H9 (cell line): ENCODE data around the gene TNXB. TPM values are rescaled to one million over a fixed set of nuclear protein-coding genes. Genes with fewer than 3 reads are reported as not detected.

Experiments
- DNase-seq: peaks from one replicate; pipeline ENCODE4 v3.0.0-alpha.2; 2017
- H2AFZ ChIP-seq: one replicate; pipeline ENCODE4 v1.6.1; 2013; ENCODE audit warnings: mild to moderate bottlenecking, low read length, control low read depth, moderate library complexity
- H2AK5ac ChIP-seq: 2 replicates; pipeline ENCODE4 v1.6.1; 2013; ENCODE audit warnings: low read length, control low read depth, mixed read lengths; ENCODE audit not compliant: insufficient read length
- H2BK120ac ChIP-seq: one replicate; pipeline ENCODE4 v1.6.1; 2013; ENCODE audit warnings: low read depth, mild to moderate bottlenecking, low read length, control low read depth, inconsistent platforms; ENCODE audit not compliant: poor library complexity, severe bottlenecking
- H2BK12ac ChIP-seq: 2 replicates; pipeline ENCODE4 v1.6.1; 2013; ENCODE audit warnings: low read length, control low read depth, mixed read lengths, low read depth; ENCODE audit not compliant: insufficient read length
- H2BK15ac ChIP-seq: 2 replicates; pipeline ENCODE4 v1.6.1; 2013; ENCODE audit warnings: low read depth, low read length, control low read depth
- H2BK20ac ChIP-seq: one replicate; pipeline ENCODE4 v1.6.1; 2013; ENCODE audit warnings: low read depth, mild to moderate bottlenecking, low read length, control low read depth, inconsistent platforms; ENCODE audit not compliant: poor library complexity, severe bottlenecking
- H2BK5ac ChIP-seq: 2 replicates; pipeline ENCODE4 v1.6.1; 2013; ENCODE audit warnings: low read length, control low read depth, mixed read lengths; ENCODE audit not compliant: insufficient read length
- H3K14ac ChIP-seq: 2 replicates; pipeline ENCODE4 v1.6.1; 2013; ENCODE audit warnings: low read length, control low read depth; ENCODE audit not compliant: insufficient read depth
- H3K18ac ChIP-seq: 2 replicates; pipeline ENCODE4 v1.6.1; 2013; ENCODE audit warnings: low read depth, mild to moderate bottlenecking, mixed read lengths, low read length, control low read depth; ENCODE audit not compliant: insufficient read length
- H3K23ac ChIP-seq: 2 replicates; pipeline ENCODE4 v1.6.1; 2013; ENCODE audit warnings: low read length, control low read depth, mixed read lengths, low read depth; ENCODE audit not compliant: insufficient read length
- H3K23me2 ChIP-seq: 2 replicates; pipeline ENCODE4 v1.6.1; 2013; ENCODE audit warnings: low read depth, mild to moderate bottlenecking, mixed read lengths, low read length, control low read depth; ENCODE audit not compliant: insufficient read length, poor library complexity, severe bottlenecking
- H3K27ac ChIP-seq: 2 replicates; pipeline ENCODE4 v1.5.1; 2013; ENCODE audit warnings: low read length, control low read depth, mixed read lengths, low read depth; ENCODE audit not compliant: insufficient read length
- H3K27me3 ChIP-seq: 2 replicates; pipeline ENCODE4 v1.6.1; 2013; ENCODE audit warnings: low read length, control low read depth, inconsistent platforms; ENCODE audit not compliant: insufficient read depth
- H3K4ac ChIP-seq: 2 replicates; pipeline ENCODE4 v1.6.1; 2013; ENCODE audit warnings: low read depth, mild to moderate bottlenecking, control low read depth, inconsistent platforms, low read length, moderate library complexity
- H3K4me1 ChIP-seq: 2 replicates; pipeline ENCODE4 v1.6.1; 2013; ENCODE audit warnings: low read length, control low read depth, inconsistent platforms; ENCODE audit not compliant: insufficient read depth
- H3K4me2 ChIP-seq: 2 replicates; pipeline ENCODE4 v1.6.1; 2013; ENCODE audit warnings: low read length, control low read depth, mixed read lengths; ENCODE audit not compliant: insufficient read length, insufficient read depth
- H3K56ac ChIP-seq: 2 replicates; pipeline ENCODE4 v1.6.1; 2013; ENCODE audit warnings: low read depth, mild to moderate bottlenecking, mixed read lengths, low read length, control low read depth; ENCODE audit not compliant: insufficient read length
- H3K79me1 ChIP-seq: 2 replicates; pipeline ENCODE4 v1.6.1; 2013; ENCODE audit warnings: low read depth, mild to moderate bottlenecking, moderate library complexity, low read length, control low read depth, inconsistent platforms; ENCODE audit not compliant: insufficient read depth, poor library complexity, severe bottlenecking
- H3K79me2 ChIP-seq: 2 replicates; pipeline ENCODE4 v1.6.1; 2013; ENCODE audit warnings: low read length, control low read depth, inconsistent platforms; ENCODE audit not compliant: insufficient read depth
- H3K9ac ChIP-seq: 2 replicates; pipeline ENCODE4 v1.6.1; 2013; ENCODE audit warnings: low read length, control low read depth, mixed read lengths; ENCODE audit not compliant: insufficient read length; ENCODE audit errors: extremely low read depth
- H3K9me3 ChIP-seq: one replicate; pipeline ENCODE4 v1.6.1; 2013; ENCODE audit warnings: low read depth, low read length, inconsistent platforms; ENCODE audit not compliant: control insufficient read depth
- H3T11ph ChIP-seq: one replicate; pipeline ENCODE4 v1.6.1; 2013; ENCODE audit warnings: mild to moderate bottlenecking, low read length, control low read depth, inconsistent platforms
- H4K20me1 ChIP-seq: one replicate; pipeline ENCODE4 v1.6.1; 2013; ENCODE audit not compliant: control insufficient read depth, insufficient read length, insufficient read depth
- H4K5ac ChIP-seq: 2 replicates; pipeline ENCODE4 v1.6.1; 2013; ENCODE audit warnings: low read depth, mild to moderate bottlenecking, mixed read lengths, low read length, control low read depth; ENCODE audit not compliant: insufficient read length
- H4K8ac ChIP-seq: replicated peaks from 2 replicates; pipeline ENCODE4 v1.6.1; 2013; ENCODE audit warnings: low read length, control low read depth, mixed read lengths, low read depth; ENCODE audit not compliant: insufficient read length
- H4K91ac ChIP-seq: 2 replicates; pipeline ENCODE4 v1.6.1; 2013; ENCODE audit warnings: low read depth, mild to moderate bottlenecking, moderate library complexity, mixed read lengths, low read length, control low read depth; ENCODE audit not compliant: insufficient read length
- H3K27ac Mint-ChIP-seq, 3 experiments: 2 replicates in 2 of 3; 3 replicates in 1 of 3; pipeline ENCODE4 v1.8.0; 2020 to 2021; ENCODE audit warnings: mixed read lengths in 3 of 3, mild to moderate bottlenecking in 1 of 3, moderate library complexity in 1 of 3
- H3K27me3 Mint-ChIP-seq: 2 replicates; pipeline ENCODE4 v1.8.0; 2021; ENCODE audit warnings: low read depth, mild to moderate bottlenecking, moderate library complexity, mixed read lengths
- H3K36me3 Mint-ChIP-seq, 3 experiments: 2 replicates in 2 of 3; 3 replicates in 1 of 3; pipeline ENCODE4 v1.8.0; 2020 to 2021; ENCODE audit warnings: low read depth in 3 of 3, mixed read lengths in 3 of 3; ENCODE audit not compliant: insufficient read depth in 1 of 3
- H3K4me1 Mint-ChIP-seq, 2 experiments: 2 replicates each; pipeline ENCODE4 v1.8.0; 2020; ENCODE audit warnings: mixed read lengths in 2 of 2
- H3K4me3 Mint-ChIP-seq, 2 experiments: 2 replicates in 1 of 2; 3 replicates in 1 of 2; pipeline ENCODE4 v1.8.0; 2020 to 2021; ENCODE audit warnings: mild to moderate bottlenecking in 2 of 2, mixed read lengths in 2 of 2, moderate library complexity in 1 of 2
- H3K9me3 Mint-ChIP-seq, 2 experiments: 2 replicates in 1 of 2; 3 replicates in 1 of 2; pipeline ENCODE4 v1.8.0; 2020; ENCODE audit warnings: mild to moderate bottlenecking in 2 of 2, mixed read lengths in 2 of 2, moderate library complexity in 1 of 2
- CTCF ChIP-seq: fragments of 200-600 bp; sonication (generic); conservative IDR thresholded peaks from 3 replicates; pipeline ENCODE4 v1.8.0; 2021; ENCODE audit warnings: antibody characterized with exemption, mild to moderate bottlenecking
- WGBS: extraction: QIAGEN DNeasy Blood & Tissue Kit; methylation state at CpG from one replicate; pipeline ENCODE4 v1.1.7; 2013; ENCODE audit warnings: missing lambda C conversion rate, low lambda C conversion rate, mixed read lengths; ENCODE audit not compliant: insufficient read length; ENCODE audit errors: extremely low coverage; 5-methylcytosine and 5-hydroxymethylcytosine counted together
- total RNA-seq: library from RNA; stranded (reverse); gene quantifications from 2 replicates; pipeline ENCODE4 v1.2.1, GENCODE V29; 2021

The TNXB gene
- total RNA-seq, 1 experiment from 2014 or later, result 5.0 TPM

GRCh38 chr6:32081168-32081990 lies 27.8 kb downstream of the TNXB start:
- Histone ChIP-seq H3K23me2 (no peaks in the 10 kb centered on the region), H2BK15ac (no peak overlapping the region), H2AK5ac (no peak overlapping the region), H3T11ph (no peak overlapping the region), H4K20me1 (no peaks in the 10 kb centered on the region), H2BK120ac (no peak overlapping the region), H3K56ac (no peak overlapping the region), H3K9me3 (no peaks in the 10 kb centered on the region), H3K27ac (no peak overlapping the region), H4K91ac (no peak overlapping the region), H2BK12ac (no peak overlapping the region), H4K8ac (no peak overlapping the region), H2BK20ac (no peak overlapping the region), H2AFZ (no peak overlapping the region), H3K79me1 (no peaks in the 10 kb centered on the region), H3K9ac (no peak overlapping the region), H3K79me2 (no peaks in the 10 kb centered on the region), H3K18ac (no peak overlapping the region), H4K5ac (no peak overlapping the region), H3K4me2 (no peak overlapping the region), H2BK5ac (no peak overlapping the region), H3K14ac (no peak overlapping the region), H3K4ac (no peak overlapping the region), H3K23ac (no peak overlapping the region), H3K27me3 (no peaks in the 10 kb centered on the region), H3K4me1 (no peaks in the 10 kb centered on the region)
- Mint-ChIP-seq H3K4me3 (no peak overlapping the region; a peak in 1 of 5 replicates), H3K36me3 (no peaks in the 10 kb centered on the region; a peak in 1 of 7 replicates), H3K9me3 (no peaks in the 10 kb centered on the region), H3K4me1 (peaks cover 5 to 8% of the 10 kb centered on the region in 2 experiments; a peak in 3 of 4 replicates), H3K27ac (peak overlapping the region in 1 of 3 experiments; percentile 70; a peak in 2 of 7 replicates), H3K27me3 (peaks cover 20% of the 10 kb centered on the region)
- no peak for DNase-seq
- no peak for TF ChIP-seq CTCF
- no CpG with 5 or more reads among the region's 22 CpGs for WGBS
